Ecto neural progenitor cell (in vitro differentiated cells): ENCODE data around the gene SPTLC3.
"Not testable (repeated sequence)": the region's sequence is repeated elsewhere in the genome, so short reads cannot be mapped to it uniquely, and the experiment has no call there.

Source experiments
- DNase-seq: peaks from one replicate; pipeline ENCODE4 v3.0.0-alpha.2; 2018; ENCODE audit warnings: low spot score

SPTLC3 gene

GRCh38 chr20:13008761-13009681, at the start of gene SPTLC3:
SPTLC3 (plus strand) TSS chr20:13008972; CDS start chr20:13009268, 296 bp downstream.
- DNase-seq: peak; percentile 59

- DNase-seq: no peak
These were observed 47.0 kb upstream of the SPTLC3 start for GRCh38 chr20:12961725-12962124.

- DNase-seq: no peak
These were observed 45.9 kb upstream of the SPTLC3 start for GRCh38 chr20:12962895-12963294.

- DNase-seq: no peak
These were observed 45.4 kb upstream of the SPTLC3 start for GRCh38 chr20:12963416-12963815.

DNA sequence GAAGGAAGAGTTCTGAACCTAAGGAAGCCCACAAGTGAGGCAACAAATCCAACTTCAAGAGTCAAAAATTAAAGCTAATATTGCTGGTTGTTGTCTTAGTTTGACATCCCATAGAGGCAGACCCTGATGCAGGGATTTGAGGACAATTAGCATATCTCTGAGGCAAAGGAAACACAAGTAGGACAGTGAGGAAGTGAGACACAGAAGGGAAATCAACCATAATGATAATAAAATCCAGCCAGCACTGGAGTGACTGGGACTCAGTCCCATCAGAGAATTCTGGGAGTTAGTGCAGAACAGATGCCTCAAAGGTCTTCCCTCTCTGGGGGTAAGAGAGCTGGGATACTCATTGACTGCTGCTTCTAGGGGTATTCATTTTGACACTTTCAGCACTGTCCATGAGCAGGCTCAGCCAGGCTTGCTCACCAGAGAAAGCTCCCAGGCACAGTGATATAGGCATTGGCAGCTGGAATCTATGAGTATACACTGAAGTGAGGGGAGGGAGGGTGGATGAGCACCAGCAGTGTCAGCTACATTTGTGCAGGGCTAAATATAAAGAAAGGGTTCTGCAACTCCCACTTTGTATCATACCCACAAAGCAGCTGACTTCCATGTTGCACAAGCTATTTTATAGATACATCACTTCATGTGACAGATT, 43.4 kb upstream of the SPTLC3 start:
- no peak for DNase-seq

DNA sequence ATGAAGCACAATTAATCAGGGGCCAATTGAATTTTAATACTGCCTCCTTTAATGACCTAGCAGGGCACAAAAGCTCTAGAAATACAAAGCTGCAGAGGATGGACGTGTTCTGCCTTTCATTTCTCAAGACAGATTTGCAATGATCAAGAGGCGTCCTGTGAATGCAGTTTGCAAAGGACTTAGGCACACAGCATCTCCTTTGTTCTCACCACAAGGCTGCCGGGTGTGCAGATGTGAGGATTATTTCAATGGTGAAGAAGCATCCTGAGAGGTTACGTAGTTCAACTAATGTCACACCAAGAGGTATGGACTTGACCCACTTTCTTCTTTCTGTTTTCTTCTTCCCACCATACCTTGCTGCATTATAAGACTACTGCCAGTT, 42.9 kb upstream of the SPTLC3 start:
- no peak for DNase-seq

- DNase-seq: no peak
These were observed 42.2 kb upstream of the SPTLC3 start for GRCh38 chr20:12966468-12967085.

- no peak for DNase-seq
These were observed 40.8 kb upstream of the SPTLC3 start for GRCh38 chr20:12967932-12968331.

DNA sequence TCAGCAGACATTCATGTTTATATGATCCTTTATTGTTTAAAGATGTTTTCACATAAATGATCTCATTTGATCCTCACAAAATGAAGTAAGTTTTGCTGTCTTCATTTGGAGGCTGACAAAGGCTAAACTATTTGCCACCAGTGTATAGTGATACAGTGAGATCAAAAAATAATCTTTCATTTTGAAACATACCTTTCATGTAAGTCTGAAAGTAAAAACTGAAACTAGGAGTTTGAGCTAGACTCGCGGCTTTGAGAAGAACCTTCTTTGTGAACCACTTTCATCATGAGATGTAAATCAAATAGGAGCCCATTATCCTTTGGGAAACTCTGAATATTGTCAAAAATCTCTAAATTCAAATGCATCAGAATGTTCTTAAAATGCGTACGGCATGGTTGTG, 40.3 kb upstream of the SPTLC3 start:
- DNase-seq: no peak

GRCh38 chr20:12969071-12969669, 39.6 kb upstream of the SPTLC3 start:
- DNase-seq: no peak

DNA sequence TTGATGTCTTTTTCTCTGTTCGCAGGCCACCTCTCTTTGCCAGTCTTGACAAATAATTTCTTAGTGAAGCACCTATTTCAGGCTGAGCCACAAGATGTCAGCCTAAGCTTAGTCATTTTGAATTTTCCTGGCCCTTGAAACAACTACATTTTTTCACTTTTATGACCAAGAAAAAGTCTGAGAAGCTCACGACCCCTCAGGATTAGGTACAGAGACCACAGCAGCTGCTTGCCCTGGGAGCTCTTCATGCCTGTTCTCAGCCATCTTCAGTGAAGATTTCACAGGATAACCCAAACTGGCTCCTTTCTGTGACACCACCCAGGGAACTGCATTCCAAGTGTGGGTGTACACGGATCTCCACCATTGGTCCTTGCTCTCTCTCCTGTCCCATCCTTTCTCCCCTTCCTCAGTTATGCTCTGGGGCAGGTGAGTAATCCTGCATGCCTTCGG, 38.4 kb upstream of the SPTLC3 start:
- no peak for DNase-seq

DNA sequence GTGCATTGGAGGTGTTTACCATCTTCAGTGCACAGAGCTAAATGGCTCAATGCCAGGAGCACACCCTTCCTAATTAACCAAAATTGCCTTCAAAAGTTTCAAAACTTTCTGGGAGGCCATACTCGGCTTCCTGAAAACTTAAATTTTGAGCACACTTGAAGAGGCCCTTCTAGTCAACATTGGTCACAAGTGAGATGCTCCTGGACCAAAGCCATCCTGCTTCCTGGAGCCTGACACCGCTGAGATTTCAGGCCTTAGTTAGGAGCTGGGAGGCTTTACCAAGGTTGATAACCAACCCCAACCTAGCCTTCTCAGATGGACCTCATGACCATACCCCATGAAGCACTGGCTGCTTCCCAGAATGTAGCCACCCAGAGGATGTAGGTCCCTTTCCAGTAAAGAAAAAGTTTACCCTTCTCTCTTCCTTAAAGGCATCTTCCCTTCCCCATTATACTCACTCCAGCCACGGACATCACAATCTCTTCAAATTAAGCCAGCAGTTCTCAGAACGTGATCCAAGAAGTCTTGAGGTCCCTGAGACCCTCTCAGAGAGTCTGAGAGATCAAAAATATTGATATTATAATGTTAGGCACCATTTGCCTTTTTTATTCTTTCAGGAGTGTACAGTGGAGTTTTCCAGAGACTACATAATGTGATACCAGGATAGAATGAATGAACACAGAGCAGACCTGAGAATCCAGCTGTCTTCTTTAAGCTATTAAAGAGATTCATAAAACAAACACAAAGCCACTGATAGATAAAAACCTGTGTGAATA, 32.8 kb upstream of the SPTLC3 start:
- DNase-seq: no peak

DNA sequence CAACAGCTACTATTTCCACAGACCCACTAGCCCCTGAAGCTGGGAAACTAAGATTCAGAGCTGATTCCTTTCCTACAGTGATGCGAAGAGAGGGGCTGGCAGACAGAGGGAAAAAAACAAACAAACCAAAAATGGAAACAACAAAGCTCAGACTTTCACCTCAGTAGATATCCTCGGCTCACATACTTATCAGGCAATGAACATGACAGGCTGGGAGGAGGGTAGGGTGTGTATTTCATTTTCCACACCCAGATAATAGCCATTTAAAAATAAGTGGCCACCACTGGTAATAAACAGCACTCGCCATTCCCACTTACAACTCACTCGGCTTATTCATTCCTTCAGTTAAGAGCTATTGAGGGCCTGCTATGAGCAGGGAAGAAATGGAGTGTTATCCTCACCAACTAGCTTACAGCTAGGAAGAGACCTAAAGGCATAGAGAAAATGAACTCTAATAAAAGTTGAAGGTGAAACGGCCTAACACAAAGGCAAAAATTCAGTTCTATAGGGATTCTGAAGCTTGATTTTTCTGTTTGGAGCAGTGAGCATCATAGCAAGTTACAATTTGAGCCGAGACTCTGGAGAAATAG, 32.0 kb upstream of the SPTLC3 start:
- no peak for DNase-seq

GRCh38 chr20:12977328-12978125, 31.2 kb upstream of the SPTLC3 start:
- DNase-seq: no peak

GRCh38 chr20:12978126-12978394, 30.7 kb upstream of the SPTLC3 start:
- DNase-seq: no peak

- no peak for DNase-seq
These were observed 29.9 kb upstream of the SPTLC3 start for GRCh38 chr20:12978613-12979495.

DNA sequence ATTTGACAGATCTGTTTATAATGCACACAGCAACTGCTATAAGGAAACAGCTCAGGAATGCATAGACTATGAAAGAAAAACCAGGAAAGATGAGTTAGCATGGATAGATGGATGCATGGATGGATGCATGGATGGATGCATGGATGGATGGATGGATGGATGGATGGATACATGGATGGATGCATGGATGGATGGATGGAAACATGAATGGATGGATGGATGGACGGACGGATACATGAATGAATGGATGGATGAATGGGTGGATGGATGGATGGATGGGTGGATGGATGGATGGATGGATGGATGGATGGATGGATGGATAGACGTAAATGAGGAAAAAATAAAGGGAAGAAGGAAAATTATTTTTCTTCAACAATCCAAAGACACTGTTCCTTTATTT, 29.1 kb upstream of the SPTLC3 start:
- not testable (repeated sequence) for DNase-seq

GRCh38 chr20:12982098-12982497, 26.7 kb upstream of the SPTLC3 start:
- DNase-seq: no peak

- no peak for DNase-seq
These were observed 24.6 kb upstream of the SPTLC3 start for GRCh38 chr20:12984069-12984765.
